SU-DHL-6 (cell line): ENCODE results near the gene ZNF554.

Experiments used
- CTCF ChIP-seq: fragments of 200-600 bp; sonication (generic); IDR thresholded peaks from one replicate; pipeline ENCODE4 v1.5.1; 2017; ENCODE audit warnings: antibody characterized with exemption, mild to moderate bottlenecking, low read length, moderate library complexity; ENCODE audit not compliant: insufficient read depth, poor library complexity, severe bottlenecking
- EZH2phosphoT487 ChIP-seq: fragments of 200-600 bp; sonication (generic), shearing (Covaris generic); conservative IDR thresholded peaks from 2 replicates; pipeline ENCODE4 v1.6.1; 2018; ENCODE audit warnings: mild to moderate bottlenecking, antibody characterized with exemption, low read length, moderate library complexity, mixed read lengths

- TF ChIP-seq CTCF (peak; percentile 17), EZH2phosphoT487 (no peak)
Measured at GRCh38 chr19:2840794-2841791, 21.4 kb downstream of the ZNF554 start, which contains the start of gene ZNF555.
